Panc1 (cell line): ENCODE results near the gene HLCS. TPM values are rescaled to one million over a fixed set of nuclear protein-coding genes. Genes with fewer than 3 reads are reported as not detected.

ENCODE experiments used
- ATAC-seq: fragments of 200-7000 bp; cut with Tn5 transposase; 2 replicates; pipeline ENCODE4 v1.9.1; 2020; ENCODE audit warnings: mild to moderate bottlenecking, moderate library complexity
- BruUV-seq: library from RNA; stranded (reverse); fragments of 400-500 nt; replicated peaks from 2 replicates; lab custom pipeline; 2021; lab: Mats Ljungman, UMichigan
- CTCF ChIA-PET: fragments of 300-600 bp; sonication (Branson Sonifier 250); formaldehyde crosslinking; loops from one replicate; lab custom pipeline; 2022; ENCODE audit warnings: antibody characterized with exemption; lab: Charles Lee
- POLR2A ChIA-PET: fragments of 300-600 bp; sonication (Branson Sonifier 250); formaldehyde crosslinking; loops from one replicate; lab custom pipeline; 2022; ENCODE audit warnings: antibody characterized with exemption; lab: Charles Lee
- DNase-seq: peaks from one replicate; pipeline ENCODE4 v3.0.0-alpha.2; 2010; ENCODE audit warnings: low read depth, low spot score
- H3K27ac ChIP-seq: 2 replicates; pipeline ENCODE4 v1.5.1; 2011; ENCODE audit warnings: mild to moderate bottlenecking, low read length, inconsistent platforms
- H3K27me3 ChIP-seq: fragments of 200-500 bp; sonication (Bioruptor generic); 2 replicates; pipeline ENCODE4 v1.6.0; 2014; ENCODE audit warnings: low read length, inconsistent platforms; ENCODE audit not compliant: control insufficient read depth, insufficient read depth
- H3K36me3 ChIP-seq: fragments of 200-500 bp; sonication (Bioruptor generic); 2 replicates; pipeline ENCODE4 v1.5.1; 2014; ENCODE audit warnings: inconsistent platforms, mild to moderate bottlenecking, low read length, moderate library complexity; ENCODE audit not compliant: control insufficient read depth, insufficient read depth
- H3K4me1 ChIP-seq: 2 replicates; pipeline ENCODE4 v1.5.1; 2011; ENCODE audit warnings: inconsistent platforms, mild to moderate bottlenecking, low read length, moderate library complexity; ENCODE audit not compliant: control insufficient read depth, insufficient read depth
- H3K4me3 ChIP-seq, 2 experiments: 2 replicates each; pipeline ENCODE4 v1.5.1; 2011 to 2012; ENCODE audit warnings: low read depth in 2 of 2, low read length in 2 of 2, mild to moderate bottlenecking in 2 of 2, inconsistent platforms in 1 of 2, moderate library complexity in 1 of 2
- H3K9me3 ChIP-seq: fragments of 200-500 bp; sonication (Bioruptor generic); 2 replicates; pipeline ENCODE4 v1.5.1; 2014; ENCODE audit warnings: low read depth, mild to moderate bottlenecking, inconsistent platforms, low read length, moderate library complexity; ENCODE audit not compliant: control insufficient read depth, insufficient read depth
- CTCF ChIP-seq: fragments of 450-650 bp; IDR thresholded peaks from 2 replicates; pipeline ENCODE4 v1.5.1; 2017; ENCODE audit warnings: mild to moderate bottlenecking
- POLR2AphosphoS5 ChIP-seq: IDR thresholded peaks from 2 replicates; pipeline ENCODE4 v1.6.1; 2012; ENCODE audit warnings: mild to moderate bottlenecking, low read depth, low read length, moderate library complexity
- REST ChIP-seq, 2 experiments: IDR thresholded peaks; 2 replicates each; pipeline ENCODE4 v1.6.1; 2011 to 2012; ENCODE audit warnings: low read depth in 2 of 2, control low read depth in 1 of 2, low read length in 1 of 2, mild to moderate bottlenecking in 1 of 2, moderate library complexity in 1 of 2; ENCODE audit not compliant: insufficient read depth in 1 of 2
- SIN3A ChIP-seq: IDR thresholded peaks from 2 replicates; pipeline ENCODE4 v1.6.1; 2012; ENCODE audit warnings: low read depth, mild to moderate bottlenecking, low read length, moderate library complexity, borderline replicate concordance; ENCODE audit not compliant: insufficient read depth
- TCF7L2 ChIP-seq: IDR thresholded peaks from 2 replicates; pipeline ENCODE4 v1.6.1; 2011; ENCODE audit warnings: mild to moderate bottlenecking, low read depth, low read length, inconsistent platforms
- in situ Hi-C: cut with HindIII; loops from 2 replicates; pipeline ENCODE4 v1.10.0; 2016; ENCODE audit warnings: low sequenced_read_pairs, low pct_unique_long_range_greater_than_20kb
- intact Hi-C: fragments of 100-400 bp; cut with micrococcal nuclease; formaldehyde crosslinking; loops from one replicate; pipeline ENCODE4 v1.10.0; 2022; ENCODE audit not compliant: unreplicated experiment
- total RNA-seq: library from RNA; stranded (reverse); gene quantifications from one replicate; pipeline ENCODE4 v1.2.1, GENCODE V29; 2021; ENCODE audit not compliant: unreplicated experiment

Gene HLCS
- total RNA-seq, 1 experiment from 2014 or later, result 15.3 TPM

DNA sequence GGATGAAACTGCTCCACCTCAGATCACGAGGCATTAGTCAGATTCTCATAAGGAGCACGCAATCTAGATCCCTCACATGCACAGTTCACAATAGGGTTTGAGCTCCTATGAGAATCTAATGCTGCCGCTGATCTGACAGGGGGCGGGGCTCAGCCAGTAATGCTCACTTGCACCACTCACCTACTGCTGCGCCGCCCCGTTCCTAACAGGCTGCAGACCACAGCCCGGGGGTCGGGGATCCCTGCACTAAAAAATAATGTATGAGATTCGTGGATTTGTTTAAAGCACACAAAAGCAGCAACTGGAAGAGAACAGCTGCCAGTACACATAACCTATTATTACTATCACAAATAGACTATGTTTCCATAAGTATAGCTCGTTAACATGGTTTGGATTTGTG is 72.9 kb downstream of the HLCS start:
- no peaks in the 10 kb centered on the region for H3K4me1 ChIP-seq
- DNase-seq (no peak), ATAC-seq (no peak)
- TF ChIP-seq TCF7L2 (no peak), POLR2AphosphoS5 (no peak), REST (IDR thresholded peaks at IDR 0.05; ENCODE audit: insufficient read depth in 1 of 2, low read depth in 2 of 2, low read length in 1 of 2) (no peak), CTCF (no peak), SIN3A (no peak)
- no peak overlapping the region for H3K27ac ChIP-seq
- ChIA-PET POLR2A (no interaction called here), CTCF (no interaction called here)
- H3K9me3 ChIP-seq, result no peaks in the 10 kb centered on the region
- no peak overlapping the region for H3K4me3 ChIP-seq
- H3K36me3 ChIP-seq, result no peaks in the 10 kb centered on the region; the same call in 1 of the 2 replicates
- intact Hi-C loops, result no loop called here
- no peaks in the 10 kb centered on the region for H3K27me3 ChIP-seq
- in situ Hi-C loops, result no loop called here
- BruUV-seq, result no TSS peak

DNA sequence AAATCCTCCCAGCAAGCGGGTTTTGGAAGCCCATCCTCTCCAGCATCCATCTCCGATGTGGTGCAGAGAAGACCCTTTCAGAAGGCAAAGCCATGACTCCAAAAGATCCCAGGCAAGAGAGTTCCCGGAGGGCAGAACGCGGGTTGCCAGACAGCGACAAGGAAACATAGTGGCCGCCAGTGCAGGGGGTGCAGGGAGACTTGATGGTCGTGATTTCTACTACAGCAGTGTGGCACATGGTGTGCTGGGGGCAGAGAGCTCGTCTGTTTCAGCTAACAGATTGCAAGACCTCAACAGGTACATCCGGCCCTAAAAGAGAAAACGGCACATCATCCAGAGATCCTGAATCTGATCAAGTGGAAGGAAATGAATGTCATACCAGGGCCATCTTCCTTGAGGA is 74.3 kb downstream of the HLCS start:
- TF ChIP-seq SIN3A (no peak), REST (IDR thresholded peaks at IDR 0.05; ENCODE audit: insufficient read depth in 1 of 2, low read depth in 2 of 2, low read length in 1 of 2) (no peak), CTCF (no peak), POLR2AphosphoS5 (no peak), TCF7L2 (no peak)
- POLR2A ChIA-PET, result no interaction called here
- in situ Hi-C loops, result no loop called here

More for the DNA sequence above, 74.3 kb downstream of the HLCS start:
- Histone ChIP-seq H3K27ac (no peak overlapping the region), H3K9me3 (no peaks in the 10 kb centered on the region), H3K36me3 (no peaks in the 10 kb centered on the region; the same call in 1 of the 2 replicates), H3K4me3 (no peak overlapping the region), H3K27me3 (no peaks in the 10 kb centered on the region), H3K4me1 (no peaks in the 10 kb centered on the region)
- CTCF ChIA-PET, result no interaction called here
- ATAC-seq (no peak), DNase-seq (no peak)
- intact Hi-C loops, result no loop called here
- no TSS peak for BruUV-seq
